OCI-M2 (cell line): ENCODE measurements around the gene GREB1L.
"Not testable (repeated sequence)": the region's sequence is repeated elsewhere in the genome, so short reads cannot be mapped to it uniquely, and the experiment has no call there.

ENCODE experiments used
- DNase-seq: peaks from one replicate; lab custom pipeline; 2025; ENCODE audit not compliant: unreplicated experiment; lab: John Stamatoyannopoulos, UW

GREB1L gene

GRCh38 chr18:21303895-21304294, 61.9 kb downstream of the GREB1L start:
- no peak for DNase-seq

GRCh38 chr18:21305621-21306020, 63.6 kb downstream of the GREB1L start:
- no peak for DNase-seq

- DNase-seq: no peak
Observed at GRCh38 chr18:21306368-21306767, 64.3 kb downstream of the GREB1L start.

- DNase-seq: no peak
Observed at GRCh38 chr18:21307578-21307977, 65.5 kb downstream of the GREB1L start.

GRCh38 chr18:21309248-21309647, 67.2 kb downstream of the GREB1L start:
- DNase-seq: no peak

- not testable (repeated sequence) for DNase-seq
Observed at GRCh38 chr18:21311980-21312379, 69.9 kb downstream of the GREB1L start.

GRCh38 chr18:21313576-21313975, 71.5 kb downstream of the GREB1L start:
- no peak for DNase-seq

- no peak for DNase-seq
Observed at GRCh38 chr18:21314724-21315123, 72.7 kb downstream of the GREB1L start.

GRCh38 chr18:21315126-21315525, 73.1 kb downstream of the GREB1L start:
- not testable (repeated sequence) for DNase-seq

GRCh38 chr18:21315741-21316197, 73.7 kb downstream of the GREB1L start:
- no peak for DNase-seq

GRCh38 chr18:21316296-21316695, 74.3 kb downstream of the GREB1L start:
- no peak for DNase-seq

GRCh38 chr18:21321711-21322110, 79.7 kb downstream of the GREB1L start:
- DNase-seq: no peak

GRCh38 chr18:21327101-21327500, 85.1 kb downstream of the GREB1L start:
- no peak for DNase-seq

GRCh38 chr18:21330122-21330701, 88.2 kb downstream of the GREB1L start:
- no peak for DNase-seq

- no peak for DNase-seq
Observed at GRCh38 chr18:21331065-21331464, 89.0 kb downstream of the GREB1L start.

GRCh38 chr18:21335927-21336488, 94.0 kb downstream of the GREB1L start:
- DNase-seq: no peak

- DNase-seq: no peak
Observed at GRCh38 chr18:21336846-21337245, 94.8 kb downstream of the GREB1L start.

- no peak for DNase-seq
Observed at GRCh38 chr18:21341141-21341540, 99.1 kb downstream of the GREB1L start.

GRCh38 chr18:21342372-21342771, 100.3 kb downstream of the GREB1L start:
- DNase-seq: no peak

- DNase-seq: no peak
Observed at GRCh38 chr18:21344860-21345259, 102.8 kb downstream of the GREB1L start.

GRCh38 chr18:21345840-21346239, 103.8 kb downstream of the GREB1L start:
- no peak for DNase-seq

GRCh38 chr18:21359746-21360145, 117.7 kb downstream of the GREB1L start:
- no peak for DNase-seq

- DNase-seq: no peak
Observed at GRCh38 chr18:21361307-21361880, 119.4 kb downstream of the GREB1L start.
